GM23338 (cell line): Measurements from ENCODE around the gene KCNE5.

Experiments
- EZH2phosphoT487 ChIP-seq: fragments of 200-600 bp; sonication (generic); IDR thresholded peaks from one replicate; pipeline ENCODE4 v1.8.1; 2018; ENCODE audit warnings: antibody characterized with exemption; ENCODE audit not compliant: unreplicated experiment
- TF ChIP-seq, protein P1 (sequence below), 2 experiments: fragments of 200-600 bp in 1 of 2; sonication (generic) in 1 of 2; conservative IDR thresholded peaks; 2 replicates each; pipeline versions ENCODE4 v1.5.1 to v1.6.1; 2016 to 2017; ENCODE audit warnings: antibody characterized with exemption in 2 of 2, low read depth in 2 of 2, mild to moderate bottlenecking in 2 of 2, moderate library complexity in 1 of 2

- TF ChIP-seq, protein P1, sequence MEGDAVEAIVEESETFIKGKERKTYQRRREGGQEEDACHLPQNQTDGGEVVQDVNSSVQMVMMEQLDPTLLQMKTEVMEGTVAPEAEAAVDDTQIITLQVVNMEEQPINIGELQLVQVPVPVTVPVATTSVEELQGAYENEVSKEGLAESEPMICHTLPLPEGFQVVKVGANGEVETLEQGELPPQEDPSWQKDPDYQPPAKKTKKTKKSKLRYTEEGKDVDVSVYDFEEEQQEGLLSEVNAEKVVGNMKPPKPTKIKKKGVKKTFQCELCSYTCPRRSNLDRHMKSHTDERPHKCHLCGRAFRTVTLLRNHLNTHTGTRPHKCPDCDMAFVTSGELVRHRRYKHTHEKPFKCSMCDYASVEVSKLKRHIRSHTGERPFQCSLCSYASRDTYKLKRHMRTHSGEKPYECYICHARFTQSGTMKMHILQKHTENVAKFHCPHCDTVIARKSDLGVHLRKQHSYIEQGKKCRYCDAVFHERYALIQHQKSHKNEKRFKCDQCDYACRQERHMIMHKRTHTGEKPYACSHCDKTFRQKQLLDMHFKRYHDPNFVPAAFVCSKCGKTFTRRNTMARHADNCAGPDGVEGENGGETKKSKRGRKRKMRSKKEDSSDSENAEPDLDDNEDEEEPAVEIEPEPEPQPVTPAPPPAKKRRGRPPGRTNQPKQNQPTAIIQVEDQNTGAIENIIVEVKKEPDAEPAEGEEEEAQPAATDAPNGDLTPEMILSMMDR (conservative IDR thresholded peaks at IDR 0.05; ENCODE audit: low read depth in 2 of 2) = no peak
- TF ChIP-seq EZH2phosphoT487 = no peak
Measured at GRCh38 chrX:109578916-109579315, 46.1 kb downstream of the KCNE5 start.
